H9 (cell line): ENCODE results near the gene SYS1. TPM values are rescaled to one million over a fixed set of nuclear protein-coding genes. Genes with fewer than 3 reads are reported as not detected.

Source experiments
- DNase-seq: peaks from one replicate; pipeline ENCODE4 v3.0.0-alpha.2; 2017
- H2AFZ ChIP-seq: one replicate; pipeline ENCODE4 v1.6.1; 2013; ENCODE audit warnings: mild to moderate bottlenecking, low read length, control low read depth, moderate library complexity
- H2AK5ac ChIP-seq: 2 replicates; pipeline ENCODE4 v1.6.1; 2013; ENCODE audit warnings: low read length, control low read depth, mixed read lengths; ENCODE audit not compliant: insufficient read length
- H2BK120ac ChIP-seq: one replicate; pipeline ENCODE4 v1.6.1; 2013; ENCODE audit warnings: low read depth, mild to moderate bottlenecking, low read length, control low read depth, inconsistent platforms; ENCODE audit not compliant: poor library complexity, severe bottlenecking
- H2BK12ac ChIP-seq: 2 replicates; pipeline ENCODE4 v1.6.1; 2013; ENCODE audit warnings: low read length, control low read depth, mixed read lengths, low read depth; ENCODE audit not compliant: insufficient read length
- H2BK15ac ChIP-seq: 2 replicates; pipeline ENCODE4 v1.6.1; 2013; ENCODE audit warnings: low read depth, low read length, control low read depth
- H2BK20ac ChIP-seq: one replicate; pipeline ENCODE4 v1.6.1; 2013; ENCODE audit warnings: low read depth, mild to moderate bottlenecking, low read length, control low read depth, inconsistent platforms; ENCODE audit not compliant: poor library complexity, severe bottlenecking
- H2BK5ac ChIP-seq: 2 replicates; pipeline ENCODE4 v1.6.1; 2013; ENCODE audit warnings: low read length, control low read depth, mixed read lengths; ENCODE audit not compliant: insufficient read length
- H3K14ac ChIP-seq: 2 replicates; pipeline ENCODE4 v1.6.1; 2013; ENCODE audit warnings: low read length, control low read depth; ENCODE audit not compliant: insufficient read depth
- H3K18ac ChIP-seq: 2 replicates; pipeline ENCODE4 v1.6.1; 2013; ENCODE audit warnings: low read depth, mild to moderate bottlenecking, mixed read lengths, low read length, control low read depth; ENCODE audit not compliant: insufficient read length
- H3K23ac ChIP-seq: 2 replicates; pipeline ENCODE4 v1.6.1; 2013; ENCODE audit warnings: low read length, control low read depth, mixed read lengths, low read depth; ENCODE audit not compliant: insufficient read length
- H3K23me2 ChIP-seq: 2 replicates; pipeline ENCODE4 v1.6.1; 2013; ENCODE audit warnings: low read depth, mild to moderate bottlenecking, mixed read lengths, low read length, control low read depth; ENCODE audit not compliant: insufficient read length, poor library complexity, severe bottlenecking
- H3K27ac ChIP-seq: 2 replicates; pipeline ENCODE4 v1.5.1; 2013; ENCODE audit warnings: low read length, control low read depth, mixed read lengths, low read depth; ENCODE audit not compliant: insufficient read length
- H3K27me3 ChIP-seq: 2 replicates; pipeline ENCODE4 v1.6.1; 2013; ENCODE audit warnings: low read length, control low read depth, inconsistent platforms; ENCODE audit not compliant: insufficient read depth
- H3K4ac ChIP-seq: 2 replicates; pipeline ENCODE4 v1.6.1; 2013; ENCODE audit warnings: low read depth, mild to moderate bottlenecking, control low read depth, inconsistent platforms, low read length, moderate library complexity
- H3K4me1 ChIP-seq: 2 replicates; pipeline ENCODE4 v1.6.1; 2013; ENCODE audit warnings: low read length, control low read depth, inconsistent platforms; ENCODE audit not compliant: insufficient read depth
- H3K4me2 ChIP-seq: 2 replicates; pipeline ENCODE4 v1.6.1; 2013; ENCODE audit warnings: low read length, control low read depth, mixed read lengths; ENCODE audit not compliant: insufficient read length, insufficient read depth
- H3K56ac ChIP-seq: 2 replicates; pipeline ENCODE4 v1.6.1; 2013; ENCODE audit warnings: low read depth, mild to moderate bottlenecking, mixed read lengths, low read length, control low read depth; ENCODE audit not compliant: insufficient read length
- H3K79me1 ChIP-seq: 2 replicates; pipeline ENCODE4 v1.6.1; 2013; ENCODE audit warnings: low read depth, mild to moderate bottlenecking, moderate library complexity, low read length, control low read depth, inconsistent platforms; ENCODE audit not compliant: insufficient read depth, poor library complexity, severe bottlenecking
- H3K79me2 ChIP-seq: 2 replicates; pipeline ENCODE4 v1.6.1; 2013; ENCODE audit warnings: low read length, control low read depth, inconsistent platforms; ENCODE audit not compliant: insufficient read depth
- H3K9ac ChIP-seq: 2 replicates; pipeline ENCODE4 v1.6.1; 2013; ENCODE audit warnings: low read length, control low read depth, mixed read lengths; ENCODE audit not compliant: insufficient read length; ENCODE audit errors: extremely low read depth
- H3K9me3 ChIP-seq: one replicate; pipeline ENCODE4 v1.6.1; 2013; ENCODE audit warnings: low read depth, low read length, inconsistent platforms; ENCODE audit not compliant: control insufficient read depth
- H3T11ph ChIP-seq: one replicate; pipeline ENCODE4 v1.6.1; 2013; ENCODE audit warnings: mild to moderate bottlenecking, low read length, control low read depth, inconsistent platforms
- H4K20me1 ChIP-seq: one replicate; pipeline ENCODE4 v1.6.1; 2013; ENCODE audit not compliant: control insufficient read depth, insufficient read length, insufficient read depth
- H4K5ac ChIP-seq: 2 replicates; pipeline ENCODE4 v1.6.1; 2013; ENCODE audit warnings: low read depth, mild to moderate bottlenecking, mixed read lengths, low read length, control low read depth; ENCODE audit not compliant: insufficient read length
- H4K8ac ChIP-seq: replicated peaks from 2 replicates; pipeline ENCODE4 v1.6.1; 2013; ENCODE audit warnings: low read length, control low read depth, mixed read lengths, low read depth; ENCODE audit not compliant: insufficient read length
- H4K91ac ChIP-seq: 2 replicates; pipeline ENCODE4 v1.6.1; 2013; ENCODE audit warnings: low read depth, mild to moderate bottlenecking, moderate library complexity, mixed read lengths, low read length, control low read depth; ENCODE audit not compliant: insufficient read length
- H3K27ac Mint-ChIP-seq, 3 experiments: 2 replicates in 2 of 3; 3 replicates in 1 of 3; pipeline ENCODE4 v1.8.0; 2020 to 2021; ENCODE audit warnings: mixed read lengths in 3 of 3, mild to moderate bottlenecking in 1 of 3, moderate library complexity in 1 of 3
- H3K27me3 Mint-ChIP-seq: 2 replicates; pipeline ENCODE4 v1.8.0; 2021; ENCODE audit warnings: low read depth, mild to moderate bottlenecking, moderate library complexity, mixed read lengths
- H3K36me3 Mint-ChIP-seq, 3 experiments: 2 replicates in 2 of 3; 3 replicates in 1 of 3; pipeline ENCODE4 v1.8.0; 2020 to 2021; ENCODE audit warnings: low read depth in 3 of 3, mixed read lengths in 3 of 3; ENCODE audit not compliant: insufficient read depth in 1 of 3
- H3K4me1 Mint-ChIP-seq, 2 experiments: 2 replicates each; pipeline ENCODE4 v1.8.0; 2020; ENCODE audit warnings: mixed read lengths in 2 of 2
- H3K4me3 Mint-ChIP-seq, 2 experiments: 2 replicates in 1 of 2; 3 replicates in 1 of 2; pipeline ENCODE4 v1.8.0; 2020 to 2021; ENCODE audit warnings: mild to moderate bottlenecking in 2 of 2, mixed read lengths in 2 of 2, moderate library complexity in 1 of 2
- H3K9me3 Mint-ChIP-seq, 2 experiments: 2 replicates in 1 of 2; 3 replicates in 1 of 2; pipeline ENCODE4 v1.8.0; 2020; ENCODE audit warnings: mild to moderate bottlenecking in 2 of 2, mixed read lengths in 2 of 2, moderate library complexity in 1 of 2
- CTCF ChIP-seq: fragments of 200-600 bp; sonication (generic); conservative IDR thresholded peaks from 3 replicates; pipeline ENCODE4 v1.8.0; 2021; ENCODE audit warnings: antibody characterized with exemption, mild to moderate bottlenecking
- WGBS: extraction: QIAGEN DNeasy Blood & Tissue Kit; methylation state at CpG from one replicate; pipeline ENCODE4 v1.1.7; 2013; ENCODE audit warnings: missing lambda C conversion rate, low lambda C conversion rate, mixed read lengths; ENCODE audit not compliant: insufficient read length; ENCODE audit errors: extremely low coverage; 5-methylcytosine and 5-hydroxymethylcytosine counted together
- total RNA-seq: library from RNA; stranded (reverse); gene quantifications from 2 replicates; pipeline ENCODE4 v1.2.1, GENCODE V29; 2021

Gene SYS1
- total RNA-seq, 1 experiment from 2014 or later: 21.0 TPM

- Histone ChIP-seq H2AK5ac (no peak within 1 kb of the TSS), H4K5ac (no peak within 1 kb of the TSS), H2BK5ac (no peak within 1 kb of the TSS), H2BK20ac (no peak within 1 kb of the TSS), H2AFZ (no peak within 1 kb of the TSS), H3T11ph (no peak within 1 kb of the TSS), H3K79me2 (no peaks in the 10 kb centered on the region), H3K4me1 (peaks cover 3% of the 10 kb centered on the region; the same call in 1 of the 2 replicates), H3K4ac (no peak within 1 kb of the TSS), H3K27ac (no peak within 1 kb of the TSS), H4K8ac (no peak within 1 kb of the TSS), H2BK12ac (no peak within 1 kb of the TSS), H3K23me2 (peaks cover 21% of the 10 kb centered on the region), H3K9ac (peak within 1 kb of the TSS; percentile 90), H2BK15ac (no peak within 1 kb of the TSS), H3K27me3 (peaks cover 4% of the 10 kb centered on the region; the same call in 1 of the 2 replicates), H4K91ac (no peak within 1 kb of the TSS), H3K56ac (no peak within 1 kb of the TSS), H3K9me3 (no peaks in the 10 kb centered on the region), H2BK120ac (no peak within 1 kb of the TSS), H4K20me1 (no peaks in the 10 kb centered on the region), H3K4me2 (peak within 1 kb of the TSS; percentile 97), H3K23ac (no peak within 1 kb of the TSS), H3K18ac (peak within 1 kb of the TSS; percentile 95), H3K79me1 (no peaks in the 10 kb centered on the region), H3K14ac (peak within 1 kb of the TSS; percentile 94)
- WGBS: no CpG with 5 or more reads among the region's 21 CpGs
- H3K36me3 Mint-ChIP-seq: peaks cover 7 to 20% (median 16%) of the 10 kb centered on the region in 3 experiments; a peak in 6 of 7 replicates
- peaks cover 12 to 15% of the 10 kb centered on the region in 2 experiments for H3K4me1 Mint-ChIP-seq
- H3K27me3 Mint-ChIP-seq: peaks cover 36% of the 10 kb centered on the region
- DNase-seq: no peak
- no peaks in the 10 kb centered on the region for H3K9me3 Mint-ChIP-seq
- H3K27ac Mint-ChIP-seq: 0 out of 7 replicates have a peak within 1 kb of the TSS, but pooled peaks of 1 of the 3 experiments have one; percentile 40
- peak within 1 kb of the TSS; percentile 88 to 92 for H3K4me3 Mint-ChIP-seq
- no peak for TF ChIP-seq CTCF
Measured at GRCh38 chr20:45407783-45408645, 45.1 kb downstream of the SYS1 start, which contains the start of gene DBNDD2. Gene DBNDD2, plus strand, starts transcription at chr20:45408289. Its CDS starts 179 bp downstream, at chr20:45408468.
